Stimulated activated naive B cell treated with anti-CD40 and anti-IgM and Interleukin-4, amounts not matched to agents 10 μg/mL and 1 μg/mL and 100 μg/mL, for 72 hours (primary cell): Measurements from ENCODE around the gene RNF141.

Experiments used
- ATAC-seq, 2 donors: fragments of 150-1000 bp; cut with Tn5 transposase; replicated peaks; 2 replicates each; pipeline ENCODE4 v1.10.0; 2021; ENCODE audit warnings: moderate library complexity in 1 of 2
- DNase-seq: peaks from one replicate; pipeline ENCODE4 v3.0.0; 2021
- H3K27ac Mint-ChIP-seq: one replicate; pipeline ENCODE4 v1.8.0; 2022; ENCODE audit warnings: mild to moderate bottlenecking, mixed read lengths
- H3K27me3 Mint-ChIP-seq, 2 donors: one replicate each; pipeline ENCODE4 v1.8.0; 2022; ENCODE audit warnings: mixed read lengths in 2 of 2
- H3K36me3 Mint-ChIP-seq, 2 donors: one replicate each; pipeline ENCODE4 v1.8.0; 2022; ENCODE audit warnings: mixed read lengths in 2 of 2, mild to moderate bottlenecking in 1 of 2
- H3K4me1 Mint-ChIP-seq, 2 donors: one replicate each; pipeline ENCODE4 v1.8.0; 2022; ENCODE audit warnings: mixed read lengths in 2 of 2, mild to moderate bottlenecking in 1 of 2
- H3K4me3 Mint-ChIP-seq, 2 donors: one replicate each; pipeline ENCODE4 v1.8.0; 2022; ENCODE audit warnings: mild to moderate bottlenecking in 2 of 2, mixed read lengths in 2 of 2, moderate library complexity in 1 of 2
- H3K9me3 Mint-ChIP-seq, 2 donors: one replicate each; pipeline ENCODE4 v1.8.0; 2022; ENCODE audit warnings: mixed read lengths in 2 of 2, mild to moderate bottlenecking in 1 of 2

The RNF141 gene

GRCh38 chr11:10524471-10524870 is 16.5 kb downstream of the RNF141 start:
- Mint-ChIP-seq H3K36me3 (peaks cover 22 to 31% of the 10 kb centered on the region in 2 donors), H3K4me3 (no peak overlapping the region), H3K27me3 (no peaks in the 10 kb centered on the region), H3K4me1 (peaks cover 19 to 27% of the 10 kb centered on the region in 2 donors), H3K27ac (no peak overlapping the region), H3K9me3 (no peaks in the 10 kb centered on the region)
- DNase-seq (no peak), ATAC-seq (no peak)

DNA sequence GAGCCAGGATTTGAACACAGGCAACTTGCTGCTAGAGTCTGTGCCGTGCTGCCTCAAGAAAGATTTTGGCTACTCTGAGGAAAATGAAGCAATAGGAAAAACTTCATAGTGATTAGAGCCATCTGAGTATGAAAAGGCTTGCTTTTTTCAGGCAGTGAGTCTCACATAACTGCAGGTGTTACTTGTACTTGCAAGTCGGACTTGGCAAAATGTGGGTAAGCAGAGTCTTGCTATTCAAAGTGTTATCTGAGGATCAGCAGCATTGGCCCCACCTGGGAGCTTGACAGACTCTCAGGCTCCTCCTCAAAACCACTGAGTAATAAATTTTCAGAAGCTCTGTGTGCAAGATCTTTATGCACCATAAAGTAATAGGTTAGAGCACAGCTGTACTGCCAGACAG is 18.1 kb downstream of the RNF141 start:
- H3K4me3 Mint-ChIP-seq, result no peak overlapping the region
- no peaks in the 10 kb centered on the region for H3K9me3 Mint-ChIP-seq
- no peak for DNase-seq
- H3K36me3 Mint-ChIP-seq, result peaks cover 17 to 22% of the 10 kb centered on the region in 2 donors
- no peaks in the 10 kb centered on the region for H3K27me3 Mint-ChIP-seq
- ATAC-seq, result no peak
- no peak overlapping the region for H3K27ac Mint-ChIP-seq
- H3K4me1 Mint-ChIP-seq, result peaks cover 19 to 22% of the 10 kb centered on the region in 2 donors

GRCh38 chr11:10522276-10522675 is 18.7 kb downstream of the RNF141 start:
- Mint-ChIP-seq H3K9me3 (no peaks in the 10 kb centered on the region), H3K36me3 (peaks cover 17 to 23% of the 10 kb centered on the region in 2 donors), H3K4me3 (no peak overlapping the region), H3K27me3 (no peaks in the 10 kb centered on the region), H3K4me1 (peaks cover 16 to 18% of the 10 kb centered on the region in 2 donors), H3K27ac (no peak overlapping the region)
- DNase-seq (no peak), ATAC-seq (no peak)

DNA sequence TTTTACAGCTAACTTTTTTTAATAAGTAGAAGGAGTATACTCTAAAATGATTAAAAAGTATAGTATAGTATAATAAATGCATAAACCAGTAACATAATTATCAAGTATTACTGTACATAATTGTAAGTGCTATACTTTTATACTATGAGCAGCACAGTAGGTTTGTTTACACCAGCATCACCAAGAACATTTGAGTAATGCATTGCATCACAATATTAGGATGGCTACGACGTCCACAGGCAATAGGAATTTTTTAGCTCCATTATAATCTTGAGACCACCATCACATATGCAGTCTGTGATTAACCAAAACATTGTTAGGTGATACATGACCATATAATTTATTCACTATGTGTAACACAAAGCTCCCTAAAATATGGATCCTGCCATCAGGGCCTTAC is 20.4 kb downstream of the RNF141 start:
- Mint-ChIP-seq H3K27me3 (no peaks in the 10 kb centered on the region), H3K36me3 (peaks cover 15 to 20% of the 10 kb centered on the region in 2 donors), H3K27ac (no peak overlapping the region), H3K4me1 (peaks cover 6 to 11% of the 10 kb centered on the region in 2 donors), H3K9me3 (no peaks in the 10 kb centered on the region), H3K4me3 (no peak overlapping the region)
- ATAC-seq, result no peak
- no peak for DNase-seq

DNA sequence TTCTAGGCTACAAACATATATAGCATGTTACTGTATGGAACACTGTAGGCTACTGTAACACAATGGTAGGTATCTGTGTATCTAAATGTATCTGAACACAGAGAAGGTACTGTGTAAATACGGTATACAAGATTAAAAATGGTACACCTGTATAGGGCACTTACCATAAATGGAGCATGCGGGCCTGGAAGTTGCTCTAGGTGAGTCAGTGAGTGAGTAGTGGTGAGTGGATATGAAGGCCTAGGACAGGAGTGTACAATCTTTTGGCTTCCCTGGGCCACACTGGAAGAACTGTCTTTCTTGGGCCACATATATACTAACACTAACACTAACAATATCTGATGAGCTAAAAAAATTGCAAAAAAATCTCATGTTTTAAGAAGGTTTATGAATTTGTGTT is 21.4 kb downstream of the RNF141 start:
- Mint-ChIP-seq H3K9me3 (no peaks in the 10 kb centered on the region), H3K4me1 (peaks cover 12 to 13% of the 10 kb centered on the region in 2 donors), H3K27ac (no peak overlapping the region), H3K27me3 (no peaks in the 10 kb centered on the region), H3K4me3 (no peak overlapping the region), H3K36me3 (peaks cover 15 to 25% of the 10 kb centered on the region in 2 donors)
- DNase-seq, result no peak
- ATAC-seq, result no peak

DNA sequence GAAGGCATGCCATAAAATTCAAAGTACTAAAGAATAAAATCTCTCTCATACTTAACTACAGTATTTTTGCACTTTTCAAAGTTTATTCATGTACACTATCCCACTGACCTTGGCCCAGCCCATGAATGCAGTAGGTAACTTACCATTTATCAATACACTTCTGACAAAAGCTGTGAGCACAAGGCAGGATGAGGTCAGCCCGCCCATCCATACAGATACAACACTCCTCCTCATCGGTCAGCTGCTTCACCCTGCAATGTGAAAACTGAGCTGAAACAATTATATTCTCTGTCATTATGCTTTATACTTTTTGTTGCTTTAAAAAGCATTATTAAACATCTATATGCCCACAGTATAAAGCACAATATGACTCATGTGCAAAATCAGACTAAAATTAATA is 22.1 kb downstream of the RNF141 start:
- Mint-ChIP-seq H3K9me3 (no peaks in the 10 kb centered on the region), H3K27ac (no peak overlapping the region), H3K27me3 (no peaks in the 10 kb centered on the region), H3K4me1 (peaks cover 12 to 15% of the 10 kb centered on the region in 2 donors), H3K4me3 (no peak overlapping the region), H3K36me3 (peaks cover 15 to 29% of the 10 kb centered on the region in 2 donors)
- ATAC-seq (no peak), DNase-seq (no peak)

GRCh38 chr11:10518123-10518522 is 22.9 kb downstream of the RNF141 start:
- peaks cover 12 to 14% of the 10 kb centered on the region in 2 donors for H3K4me1 Mint-ChIP-seq
- H3K27me3 Mint-ChIP-seq, result no peaks in the 10 kb centered on the region
- H3K9me3 Mint-ChIP-seq, result no peaks in the 10 kb centered on the region
- no peak for DNase-seq
- H3K4me3 Mint-ChIP-seq, result no peak overlapping the region
- H3K27ac Mint-ChIP-seq, result no peak overlapping the region
- ATAC-seq, result no peak
- H3K36me3 Mint-ChIP-seq, result peaks cover 13 to 25% of the 10 kb centered on the region in 2 donors

DNA sequence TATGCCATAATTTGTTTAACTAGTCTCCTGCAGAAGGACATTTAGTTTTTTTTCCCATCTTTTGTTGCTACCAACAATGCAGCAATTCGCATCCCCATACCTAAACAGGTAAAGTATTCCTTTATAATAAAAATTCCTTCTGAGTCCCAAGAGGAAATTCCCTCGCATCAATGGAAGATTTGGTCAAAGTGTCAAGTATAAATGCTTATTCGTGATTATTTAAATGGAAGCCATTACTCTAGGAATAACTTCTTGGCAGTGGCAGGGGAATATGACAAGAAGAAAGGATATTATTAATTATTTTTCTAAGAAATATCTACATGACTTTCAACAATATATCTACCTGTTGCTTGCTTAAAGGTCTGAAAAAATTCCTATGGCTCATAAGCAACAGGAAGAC is 25.6 kb downstream of the RNF141 start:
- Mint-ChIP-seq H3K4me3 (no peak overlapping the region), H3K4me1 (peaks cover 12 to 15% of the 10 kb centered on the region in 2 donors), H3K36me3 (peaks cover 11 to 25% of the 10 kb centered on the region in 2 donors), H3K27ac (no peak overlapping the region), H3K27me3 (no peaks in the 10 kb centered on the region), H3K9me3 (no peaks in the 10 kb centered on the region)
- ATAC-seq, result no peak
- DNase-seq, result no peak

DNA sequence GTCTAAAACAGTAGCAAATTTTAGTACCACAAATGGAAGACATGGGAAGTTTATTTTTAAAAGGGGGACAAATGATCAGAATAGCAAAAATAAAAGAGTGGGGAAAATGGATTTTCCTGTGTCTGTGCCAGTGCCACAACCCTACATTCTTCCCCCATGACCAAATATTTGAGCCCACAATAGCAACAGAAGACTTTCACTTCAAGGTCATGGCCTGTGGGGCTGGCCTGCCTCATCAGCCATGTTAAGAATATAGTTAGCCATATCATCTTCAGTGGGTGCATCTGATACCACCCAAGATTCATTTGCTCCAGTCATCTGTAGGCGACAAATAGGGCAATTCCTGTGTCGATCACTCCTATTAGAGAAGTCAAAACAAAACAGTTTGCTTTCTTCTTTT is 26.3 kb downstream of the RNF141 start:
- DNase-seq (no peak), ATAC-seq (no peak)
- H3K9me3 Mint-ChIP-seq, result no peaks in the 10 kb centered on the region
- no peak overlapping the region for H3K4me3 Mint-ChIP-seq
- peaks cover 12 to 15% of the 10 kb centered on the region in 2 donors for H3K4me1 Mint-ChIP-seq
- no peak overlapping the region for H3K27ac Mint-ChIP-seq
- no peaks in the 10 kb centered on the region for H3K27me3 Mint-ChIP-seq
- peaks cover 10 to 25% of the 10 kb centered on the region in 2 donors for H3K36me3 Mint-ChIP-seq

- Mint-ChIP-seq H3K27ac (no peak overlapping the region), H3K36me3 (peaks cover 9 to 25% of the 10 kb centered on the region in 2 donors), H3K4me1 (peaks cover 12 to 15% of the 10 kb centered on the region in 2 donors), H3K27me3 (no peaks in the 10 kb centered on the region), H3K4me3 (no peak overlapping the region), H3K9me3 (no peaks in the 10 kb centered on the region)
- ATAC-seq (no peak), DNase-seq (no peak)
Observed at GRCh38 chr11:10514202-10514601, 26.8 kb downstream of the RNF141 start.

DNA sequence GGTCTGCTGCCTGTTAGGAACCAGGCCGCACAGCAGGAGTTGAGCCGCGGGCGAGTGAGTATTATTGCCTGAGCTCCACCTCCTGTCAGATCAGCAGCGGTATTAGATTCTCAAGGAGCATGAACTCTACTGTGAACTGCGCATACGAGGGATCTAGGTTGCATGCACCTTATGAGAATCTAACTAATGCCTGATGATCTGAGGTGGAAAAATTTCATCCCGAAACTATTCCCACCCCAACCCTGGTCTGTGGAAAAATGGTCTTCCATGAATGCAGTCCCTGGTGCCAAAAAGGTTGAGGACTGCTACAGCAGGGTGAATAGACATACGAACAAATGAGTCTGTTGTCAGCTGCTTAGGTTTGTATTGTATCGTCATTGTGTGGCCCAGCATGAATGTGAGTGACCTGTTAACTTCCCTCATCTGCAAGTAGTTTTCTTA is 29.8 kb downstream of the RNF141 start:
- no peak for ATAC-seq
- Mint-ChIP-seq H3K27me3 (no peaks in the 10 kb centered on the region), H3K9me3 (no peaks in the 10 kb centered on the region), H3K4me1 (peaks cover 6 to 8% of the 10 kb centered on the region in 2 donors), H3K4me3 (no peak overlapping the region), H3K36me3 (peaks cover 2 to 17% of the 10 kb centered on the region in 2 donors), H3K27ac (no peak overlapping the region)
- no peak for DNase-seq

GRCh38 chr11:10506008-10506370 is 35.0 kb downstream of the RNF141 start:
- Mint-ChIP-seq H3K27me3 (no peaks in the 10 kb centered on the region), H3K36me3 (peaks cover 35 to 42% of the 10 kb centered on the region in 2 donors), H3K27ac (no peak overlapping the region), H3K4me1 (peaks cover 19 to 22% of the 10 kb centered on the region in 2 donors), H3K4me3 (no peak overlapping the region), H3K9me3 (no peaks in the 10 kb centered on the region)
- ATAC-seq (no peak), DNase-seq (no peak)

DNA sequence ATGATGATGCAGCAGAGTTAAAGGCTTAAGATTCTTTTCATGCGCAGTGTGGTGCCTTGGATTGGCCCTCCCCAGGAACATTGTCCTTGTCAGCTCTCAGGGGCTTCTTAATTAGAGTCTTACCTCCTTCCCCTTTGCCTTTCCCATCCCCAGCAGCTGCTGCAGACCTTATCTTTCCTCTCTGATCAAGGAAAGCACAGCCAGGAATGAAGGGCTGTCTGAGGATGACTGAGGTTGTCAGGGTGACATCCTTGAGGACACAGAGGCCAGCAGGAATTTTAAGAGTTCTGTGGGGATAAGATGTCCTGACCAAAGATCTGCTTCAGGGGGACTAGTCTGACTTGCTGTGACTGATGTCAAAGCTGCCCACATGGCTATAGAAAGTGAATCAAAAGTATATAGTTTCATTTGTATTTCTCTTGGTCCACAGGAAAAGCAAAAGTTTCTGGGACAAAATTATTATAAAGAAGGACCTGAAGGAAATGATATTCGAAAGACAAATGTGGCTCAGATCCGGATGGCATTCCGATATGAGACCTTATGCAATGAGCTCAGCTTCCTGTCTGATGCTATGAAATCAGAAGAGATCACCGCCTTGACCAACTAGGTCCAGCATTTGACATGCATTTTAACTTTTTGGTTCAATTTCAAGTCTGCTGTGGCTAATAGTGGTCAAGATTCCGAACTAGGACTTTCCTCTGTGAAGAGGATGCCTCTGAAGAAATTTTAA is 35.5 kb downstream of the RNF141 start:
- Mint-ChIP-seq H3K4me1 (peaks cover 16 to 22% of the 10 kb centered on the region in 2 donors), H3K36me3 (peaks cover 34 to 42% of the 10 kb centered on the region in 2 donors), H3K27me3 (no peaks in the 10 kb centered on the region), H3K4me3 (no peak overlapping the region), H3K27ac (no peak overlapping the region), H3K9me3 (no peaks in the 10 kb centered on the region)
- ATAC-seq (no peak), DNase-seq (no peak)

DNA sequence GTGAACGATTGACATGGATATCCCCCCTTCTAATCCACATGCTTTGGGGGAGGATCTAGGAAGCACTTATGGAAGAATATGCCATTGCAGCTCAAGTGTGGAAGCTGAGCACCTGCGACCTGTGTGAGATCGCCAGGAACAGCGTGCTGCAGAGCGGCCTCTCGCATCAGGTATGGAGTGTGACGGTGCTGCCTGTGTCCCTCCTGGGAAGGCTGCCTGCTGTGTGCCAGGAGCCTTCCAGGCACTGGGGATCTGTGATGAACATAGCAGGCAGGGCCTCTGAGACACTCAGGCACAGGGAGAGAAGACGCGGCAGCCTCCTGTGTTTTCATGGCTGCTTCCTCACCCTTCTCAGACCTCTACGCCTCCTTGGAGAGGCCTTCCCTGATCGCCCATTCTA is 36.5 kb downstream of the RNF141 start:
- Mint-ChIP-seq H3K27ac (no peak overlapping the region), H3K4me3 (no peak overlapping the region), H3K36me3 (peaks cover 43 to 51% of the 10 kb centered on the region in 2 donors), H3K9me3 (no peaks in the 10 kb centered on the region), H3K27me3 (no peaks in the 10 kb centered on the region), H3K4me1 (peaks cover 16 to 22% of the 10 kb centered on the region in 2 donors)
- no peak for DNase-seq
- no peak for ATAC-seq

- H3K36me3 Mint-ChIP-seq, result peaks cover 49 to 56% of the 10 kb centered on the region in 2 donors
- no peak for ATAC-seq
- no peak overlapping the region for H3K27ac Mint-ChIP-seq
- DNase-seq, result no peak
- no peak overlapping the region for H3K4me3 Mint-ChIP-seq
- H3K4me1 Mint-ChIP-seq, result peaks cover 16 to 22% of the 10 kb centered on the region in 2 donors
- no peaks in the 10 kb centered on the region for H3K9me3 Mint-ChIP-seq
- no peaks in the 10 kb centered on the region for H3K27me3 Mint-ChIP-seq
Observed at GRCh38 chr11:10503777-10504480, 37.1 kb downstream of the RNF141 start.
